ENCODE results near the gene POLR3F.
"Not testable (repeated sequence)": the region's sequence is repeated elsewhere in the genome, so short reads cannot be mapped to it uniquely, and the experiment has no call there.

The POLR3F gene

GRCh38 chr20:18504479-18505060 lies 37.4 kb downstream of the POLR3F start:
- DNase-seq (ENCODE audit: low spot score): peak; percentile 37

- no peak for DNase-seq (ENCODE audit: low spot score)
Observed at GRCh38 chr20:18506744-18507143, 39.6 kb downstream of the POLR3F start.

- DNase-seq (ENCODE audit: low spot score): peak; percentile 96
Observed at GRCh38 chr20:18507218-18508191, 40.3 kb downstream of the POLR3F start, which contains the start of gene SEC23B. SEC23B (plus strand) TSS chr20:18507940; CDS start chr20:18510836, 2,896 bp downstream.

GRCh38 chr20:18511571-18511970 lies 44.4 kb downstream of the POLR3F start:
- no peak for DNase-seq (ENCODE audit: low spot score)

- DNase-seq (ENCODE audit: low spot score): no peak
Observed at GRCh38 chr20:18513208-18513607, 46.0 kb downstream of the POLR3F start.

- no peak for DNase-seq (ENCODE audit: low spot score)
Observed at GRCh38 chr20:18514127-18514526, 46.9 kb downstream of the POLR3F start.

- DNase-seq (ENCODE audit: low spot score): no peak
Observed at GRCh38 chr20:18515973-18516372, 48.8 kb downstream of the POLR3F start.

- DNase-seq (ENCODE audit: low spot score): not testable (repeated sequence)
Observed at GRCh38 chr20:18522066-18522465, 54.9 kb downstream of the POLR3F start.

GRCh38 chr20:18523066-18523465 lies 55.9 kb downstream of the POLR3F start:
- DNase-seq (ENCODE audit: low spot score): no peak

- DNase-seq (ENCODE audit: low spot score): peak; percentile 73
Observed at GRCh38 chr20:18524646-18525045, 57.5 kb downstream of the POLR3F start.

- DNase-seq (ENCODE audit: low spot score): not testable (repeated sequence)
Observed at GRCh38 chr20:18526761-18527160, 59.6 kb downstream of the POLR3F start.

GRCh38 chr20:18527339-18527738 lies 60.1 kb downstream of the POLR3F start:
- DNase-seq (ENCODE audit: low spot score): no peak

- peak; percentile 75 for DNase-seq (ENCODE audit: low spot score)
Observed at GRCh38 chr20:18527836-18528235, 60.6 kb downstream of the POLR3F start.

- DNase-seq (ENCODE audit: low spot score): no peak
Observed at GRCh38 chr20:18529041-18529440, 61.9 kb downstream of the POLR3F start.

GRCh38 chr20:18532626-18533025 lies 65.4 kb downstream of the POLR3F start:
- no peak for DNase-seq (ENCODE audit: low spot score)

- no peak for DNase-seq (ENCODE audit: low spot score)
Observed at GRCh38 chr20:18533491-18533890, 66.3 kb downstream of the POLR3F start.

GRCh38 chr20:18533978-18534644 lies 66.9 kb downstream of the POLR3F start:
- no peak for DNase-seq (ENCODE audit: low spot score)

Data from AG20443 (cell line).